Calu3 (cell line): ENCODE results near the gene C10orf90. TPM values are rescaled to one million over a fixed set of nuclear protein-coding genes. Genes with fewer than 3 reads are reported as not detected.

Experiments used
- BruUV-seq: library from RNA; stranded (reverse); fragments of 400-500 nt; replicated peaks from 2 replicates; lab custom pipeline; 2021; lab: Mats Ljungman, UMichigan
- CTCF ChIA-PET: fragments of 300-600 bp; sonication (Branson Sonifier 250); formaldehyde crosslinking; loops from one replicate; lab custom pipeline; 2022; ENCODE audit warnings: antibody characterized with exemption; lab: Charles Lee
- DNase-seq: peaks from one replicate; pipeline ENCODE4 v3.0.0; 2022
- H3K27ac Mint-ChIP-seq: one replicate; pipeline ENCODE4 v1.8.0; 2022; ENCODE audit warnings: mixed read lengths; ENCODE audit not compliant: unreplicated experiment
- H3K27me3 Mint-ChIP-seq: one replicate; pipeline ENCODE4 v1.8.0; 2022; ENCODE audit warnings: mixed read lengths; ENCODE audit not compliant: unreplicated experiment
- H3K36me3 Mint-ChIP-seq: one replicate; pipeline ENCODE4 v1.8.0; 2022; ENCODE audit warnings: mild to moderate bottlenecking, moderate library complexity, mixed read lengths; ENCODE audit not compliant: insufficient read depth, unreplicated experiment
- H3K4me1 Mint-ChIP-seq: one replicate; pipeline ENCODE4 v1.8.0; 2022; ENCODE audit warnings: mild to moderate bottlenecking, low read depth, mixed read lengths; ENCODE audit not compliant: unreplicated experiment
- H3K4me3 Mint-ChIP-seq: one replicate; pipeline ENCODE4 v1.8.0; 2022; ENCODE audit warnings: mild to moderate bottlenecking, low read depth, moderate library complexity, mixed read lengths; ENCODE audit not compliant: unreplicated experiment
- H3K9me3 Mint-ChIP-seq: one replicate; pipeline ENCODE4 v1.8.0; 2022; ENCODE audit warnings: low read depth, mixed read lengths; ENCODE audit not compliant: unreplicated experiment
- CTCF ChIP-seq: fragments of 200-600 bp; IDR thresholded peaks from one replicate; pipeline ENCODE4 v1.8.0; 2022; ENCODE audit warnings: antibody characterized with exemption; ENCODE audit not compliant: unreplicated experiment
- intact Hi-C: fragments of 100-400 bp; cut with micrococcal nuclease; formaldehyde crosslinking; loops from one replicate; pipeline ENCODE4 v1.10.0; 2022; ENCODE audit not compliant: unreplicated experiment
- total RNA-seq: library from RNA; stranded (reverse); gene quantifications from 2 replicates; pipeline ENCODE4 v1.2.3, GENCODE V29; 2022

Gene C10orf90
- total RNA-seq, 1 experiment from 2014 or later: not detected

- no TSS peak for BruUV-seq
- H3K36me3 Mint-ChIP-seq: no peaks in the 10 kb centered on the region
- no peak for TF ChIP-seq CTCF
- no peak for DNase-seq
- intact Hi-C loops: no loop called here
- H3K27ac Mint-ChIP-seq: no peak overlapping the region
- CTCF ChIA-PET: no interaction called here
- H3K9me3 Mint-ChIP-seq: peaks cover 3% of the 10 kb centered on the region
- H3K27me3 Mint-ChIP-seq: no peaks in the 10 kb centered on the region
- no peaks in the 10 kb centered on the region for H3K4me1 Mint-ChIP-seq
- H3K4me3 Mint-ChIP-seq: no peak overlapping the region
Measured at GRCh38 chr10:126685756-126686155, 15.3 kb upstream of the C10orf90 start.

DNA sequence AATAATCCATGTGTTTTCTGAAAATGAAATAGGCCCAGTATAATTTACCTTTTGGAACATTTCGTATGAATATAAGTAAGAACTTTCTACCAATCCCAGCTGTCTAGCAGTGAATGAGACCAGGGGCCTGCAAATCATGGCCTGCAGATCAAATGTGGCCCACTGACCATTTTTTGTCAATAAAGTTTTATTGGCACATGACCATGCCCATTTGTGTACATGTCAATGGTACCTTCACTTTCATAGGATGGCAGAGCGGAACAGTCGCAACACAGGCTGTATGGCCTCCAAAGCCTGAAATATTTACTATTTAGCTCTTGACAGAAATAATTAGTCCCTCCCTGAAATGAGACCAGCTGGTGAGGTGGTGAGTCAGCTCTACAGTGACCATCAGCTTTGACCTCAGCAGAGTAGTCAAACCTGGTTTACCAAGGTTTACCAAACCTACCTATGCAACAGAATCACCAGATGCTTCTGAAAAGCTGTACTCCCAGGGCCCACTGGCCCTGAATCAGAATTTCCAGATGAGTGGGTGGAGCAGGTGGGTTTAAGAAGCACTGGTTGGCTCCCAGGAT, 13.8 kb upstream of the C10orf90 start:
- no peak overlapping the region for H3K4me3 Mint-ChIP-seq
- TF ChIP-seq CTCF: no peak
- no peak overlapping the region for H3K27ac Mint-ChIP-seq
- H3K36me3 Mint-ChIP-seq: no peaks in the 10 kb centered on the region
- H3K27me3 Mint-ChIP-seq: no peaks in the 10 kb centered on the region
- no peaks in the 10 kb centered on the region for H3K4me1 Mint-ChIP-seq
- H3K9me3 Mint-ChIP-seq: peaks cover 3% of the 10 kb centered on the region
- intact Hi-C loops: no loop called here
- no peak for DNase-seq
- CTCF ChIA-PET: no interaction called here
- no TSS peak for BruUV-seq

- Mint-ChIP-seq H3K4me3 (no peak overlapping the region), H3K9me3 (peaks cover 3% of the 10 kb centered on the region), H3K36me3 (no peaks in the 10 kb centered on the region), H3K27me3 (no peaks in the 10 kb centered on the region), H3K4me1 (no peaks in the 10 kb centered on the region), H3K27ac (no peak overlapping the region)
- CTCF ChIA-PET: no interaction called here
- no peak for TF ChIP-seq CTCF
- intact Hi-C loops: no loop called here
- no peak for DNase-seq
- BruUV-seq: no TSS peak
Measured at GRCh38 chr10:126683466-126683865, 13.0 kb upstream of the C10orf90 start.

GRCh38 chr10:126675656-126676438, 5.4 kb upstream of the C10orf90 start:
- Mint-ChIP-seq H3K27ac (no peak overlapping the region), H3K4me3 (no peak overlapping the region), H3K9me3 (no peaks in the 10 kb centered on the region), H3K36me3 (no peaks in the 10 kb centered on the region), H3K27me3 (no peaks in the 10 kb centered on the region), H3K4me1 (no peaks in the 10 kb centered on the region)
- no peak for TF ChIP-seq CTCF
- intact Hi-C loops: no loop called here
- BruUV-seq: no TSS peak
- CTCF ChIA-PET: no interaction called here
- no peak for DNase-seq
